Stimulated activated naive CD4-positive, alpha-beta T cell (primary cell): Measurements from ENCODE around the gene SLC39A2.
"Not testable (repeated sequence)": the region's sequence is repeated elsewhere in the genome, so short reads cannot be mapped to it uniquely, and the experiment has no call there.

ENCODE experiments used
- DNase-seq, 6 experiments: peaks; one replicate each; lab custom pipeline; 2025; lab: John Stamatoyannopoulos, UW

Gene SLC39A2

DNA sequence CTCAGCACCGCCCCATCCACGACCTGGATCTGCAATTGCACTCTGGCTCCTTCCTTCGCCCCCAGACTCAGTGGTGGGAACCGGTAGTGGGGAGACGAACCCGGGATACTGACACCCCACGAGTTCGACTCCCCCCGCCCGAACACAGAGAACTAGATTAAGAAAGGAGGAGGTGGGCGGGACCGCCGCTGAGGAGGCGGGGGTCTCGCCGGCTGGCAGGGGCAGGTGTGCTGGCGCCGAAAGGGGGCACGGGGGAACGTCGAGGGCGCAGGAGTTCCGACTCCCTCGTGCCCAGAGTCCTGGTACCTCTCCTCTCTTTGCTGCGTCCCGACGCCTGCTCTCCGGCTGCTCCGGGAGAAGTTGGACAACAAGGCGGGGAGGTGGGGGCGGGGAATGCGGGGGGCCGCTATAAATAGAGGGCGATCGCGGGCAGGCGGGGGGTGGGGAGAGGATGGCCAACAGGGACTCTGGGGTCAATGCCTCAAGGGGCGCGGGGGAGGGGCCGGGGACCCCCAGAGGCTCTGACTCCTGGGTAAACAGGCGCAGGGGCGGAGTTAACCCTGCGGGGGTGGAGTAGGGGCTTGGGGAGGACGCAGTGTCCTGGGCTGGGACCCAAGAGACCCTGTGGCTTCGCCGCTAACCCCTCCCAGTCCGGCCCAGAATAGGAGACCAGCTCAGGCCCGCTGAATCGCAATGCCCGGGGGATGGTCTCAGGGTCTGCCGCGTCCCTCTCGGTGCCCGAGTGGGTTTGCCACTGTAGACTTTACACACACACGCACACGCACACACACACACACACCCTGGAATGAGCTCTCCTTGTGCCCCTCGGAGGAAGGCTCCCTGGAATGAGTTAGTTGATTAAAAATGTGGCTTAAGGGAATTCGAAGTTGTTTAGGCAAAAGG lies 26.5 kb downstream of the SLC39A2 start:
- DNase-seq, result peak in 1 of 6 experiments; percentile 16

GRCh38 chr14:21026274-21026987 lies 27.3 kb downstream of the SLC39A2 start:
- DNase-seq, result no peak

DNA sequence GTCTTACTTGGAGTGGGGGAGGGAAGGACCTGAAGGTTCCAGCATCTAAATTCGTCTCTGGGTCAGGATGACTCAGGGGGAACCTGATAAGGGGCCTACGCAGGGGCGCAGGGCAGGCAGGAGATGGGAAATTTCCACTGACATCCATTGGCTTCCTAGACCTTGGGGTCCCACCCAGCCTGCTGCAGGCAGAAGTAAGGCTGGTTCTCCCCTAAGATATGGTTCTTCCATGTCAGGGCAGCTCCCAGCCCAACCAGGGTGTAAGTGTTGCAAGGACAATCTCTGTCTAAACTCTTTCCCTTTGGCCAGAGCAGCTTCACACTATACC lies 27.9 kb downstream of the SLC39A2 start:
- DNase-seq, result no peak

DNA sequence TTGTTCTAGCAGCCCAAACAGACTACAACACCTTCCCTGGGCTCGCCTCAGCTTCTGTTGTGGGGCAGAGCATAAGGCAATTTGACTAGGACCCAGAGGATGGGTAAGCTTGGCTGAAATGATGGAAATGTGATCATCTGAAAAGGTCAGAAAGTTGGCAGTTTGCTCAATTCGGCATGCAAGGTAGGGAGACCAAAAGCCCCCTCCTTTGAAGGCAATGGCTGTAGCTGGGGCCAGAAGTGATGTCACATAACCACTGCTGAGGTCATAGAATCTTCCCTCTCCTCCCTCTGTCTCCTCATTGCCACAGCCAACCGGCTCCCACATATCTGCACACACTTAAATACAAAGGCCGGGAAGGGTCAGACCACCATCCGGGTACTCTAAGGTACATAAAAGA lies 30.8 kb downstream of the SLC39A2 start, which contains the start of gene TPPP2:
TSS of gene TPPP2 (plus strand) at position 301 of the 400 bp plus-strand sequence. CDS start 365 bp downstream, outside the sequence.
- DNase-seq, result no peak

- no peak for DNase-seq
These were observed 31.4 kb downstream of the SLC39A2 start for GRCh38 chr14:21030531-21030930.

- no peak for DNase-seq
These were observed 33.4 kb downstream of the SLC39A2 start for GRCh38 chr14:21032326-21033132.

GRCh38 chr14:21033133-21033698 lies 34.1 kb downstream of the SLC39A2 start:
- DNase-seq, result no peak

- no peak for DNase-seq
These were observed 35.6 kb downstream of the SLC39A2 start, which contains the start of gene RNASE13 for GRCh38 chr14:21034707-21035106. Gene RNASE13 (minus strand): TSS chr14:21034807. CDS start chr14:21034288, 519 bp downstream.

DNA sequence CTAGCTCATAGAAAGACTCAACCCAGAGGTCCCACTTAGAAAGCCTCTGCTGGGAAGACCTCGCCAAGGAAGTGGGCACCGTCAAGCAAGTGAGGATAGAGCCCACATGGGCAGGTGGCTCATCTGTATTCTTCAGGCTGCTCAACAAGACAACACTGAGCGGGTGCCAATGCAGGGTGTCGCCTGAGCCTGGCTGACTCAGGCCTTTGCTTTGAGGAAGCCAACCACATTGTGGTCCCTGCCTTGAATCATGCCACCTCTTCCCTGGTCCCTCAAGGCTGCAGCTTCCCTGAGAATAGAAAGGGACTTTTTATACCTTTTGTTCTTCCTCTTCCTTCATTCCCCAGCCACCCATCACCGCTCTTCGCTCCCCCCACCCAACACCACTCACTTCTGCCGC lies 37.7 kb downstream of the SLC39A2 start:
- DNase-seq, result no peak

DNA sequence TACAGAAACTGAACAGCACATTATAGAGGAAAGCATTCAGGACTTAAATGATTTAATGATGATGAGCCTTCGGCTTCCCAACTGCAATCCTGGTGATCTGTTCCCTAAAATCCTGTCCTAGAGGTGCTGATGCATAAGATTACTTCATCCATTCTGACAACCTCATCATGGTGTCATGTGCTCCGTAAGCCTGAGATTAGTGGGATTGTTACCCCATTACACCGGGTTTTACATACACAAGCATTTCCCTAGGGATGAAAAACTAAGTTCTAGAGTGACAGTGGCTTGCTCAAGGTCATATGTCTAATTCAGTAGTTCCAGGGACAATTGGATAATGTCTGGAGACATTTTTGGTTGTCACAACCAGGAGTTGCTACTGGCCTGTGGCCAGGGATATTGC lies 38.1 kb downstream of the SLC39A2 start:
- DNase-seq, result no peak

- DNase-seq, result no peak
These were observed 39.6 kb downstream of the SLC39A2 start for GRCh38 chr14:21038441-21039422.

GRCh38 chr14:21039585-21040369 lies 40.7 kb downstream of the SLC39A2 start:
- peak in 5 of 6 experiments; percentile 12 to 48 (median 17) for DNase-seq

DNA sequence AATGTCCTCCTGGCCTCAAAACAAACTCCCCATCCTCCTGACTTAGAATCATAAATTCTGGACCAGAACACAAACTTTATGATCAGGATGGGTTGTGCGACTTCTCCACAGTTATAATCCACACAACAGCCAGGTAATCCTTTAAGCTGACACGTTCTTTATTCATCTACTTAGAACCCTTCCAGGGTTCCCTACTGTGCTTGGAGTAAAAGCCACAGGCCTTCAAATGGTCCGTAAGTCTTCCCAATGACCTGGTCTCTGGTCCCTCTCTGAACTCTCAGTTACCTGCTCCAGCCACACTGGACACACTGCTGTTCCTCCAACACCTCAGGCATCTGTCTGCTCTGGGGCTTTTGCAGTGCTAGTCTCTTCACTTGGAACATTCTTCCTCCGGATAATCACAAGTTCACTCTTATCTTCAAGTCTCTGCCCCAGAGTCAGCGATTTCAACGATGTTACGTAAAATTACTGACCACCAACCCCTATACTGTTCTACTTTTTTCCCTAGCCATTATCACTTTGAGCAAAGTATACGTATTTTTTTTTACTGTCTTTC lies 41.4 kb downstream of the SLC39A2 start:
- DNase-seq, result no peak

DNA sequence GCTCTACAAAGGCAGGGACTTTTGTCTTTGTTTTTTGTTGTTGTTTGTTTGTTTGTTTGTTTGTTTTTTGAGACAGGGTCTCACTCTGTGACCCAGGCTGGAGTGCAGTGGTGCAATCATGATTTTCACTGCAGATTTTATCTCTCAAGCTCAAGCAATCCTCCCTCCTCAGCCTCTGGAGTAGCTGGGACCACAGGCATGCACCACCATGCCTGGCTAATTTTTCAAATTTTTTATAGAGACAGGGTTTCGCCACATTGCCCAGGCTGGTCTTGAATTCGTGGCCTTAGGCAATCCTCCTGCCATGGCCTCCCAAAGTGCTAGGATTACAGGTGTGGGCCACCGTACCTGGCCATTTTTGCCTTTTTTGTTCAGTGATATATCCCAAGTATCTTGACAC lies 41.8 kb downstream of the SLC39A2 start:
- DNase-seq, result not testable (repeated sequence)

DNA sequence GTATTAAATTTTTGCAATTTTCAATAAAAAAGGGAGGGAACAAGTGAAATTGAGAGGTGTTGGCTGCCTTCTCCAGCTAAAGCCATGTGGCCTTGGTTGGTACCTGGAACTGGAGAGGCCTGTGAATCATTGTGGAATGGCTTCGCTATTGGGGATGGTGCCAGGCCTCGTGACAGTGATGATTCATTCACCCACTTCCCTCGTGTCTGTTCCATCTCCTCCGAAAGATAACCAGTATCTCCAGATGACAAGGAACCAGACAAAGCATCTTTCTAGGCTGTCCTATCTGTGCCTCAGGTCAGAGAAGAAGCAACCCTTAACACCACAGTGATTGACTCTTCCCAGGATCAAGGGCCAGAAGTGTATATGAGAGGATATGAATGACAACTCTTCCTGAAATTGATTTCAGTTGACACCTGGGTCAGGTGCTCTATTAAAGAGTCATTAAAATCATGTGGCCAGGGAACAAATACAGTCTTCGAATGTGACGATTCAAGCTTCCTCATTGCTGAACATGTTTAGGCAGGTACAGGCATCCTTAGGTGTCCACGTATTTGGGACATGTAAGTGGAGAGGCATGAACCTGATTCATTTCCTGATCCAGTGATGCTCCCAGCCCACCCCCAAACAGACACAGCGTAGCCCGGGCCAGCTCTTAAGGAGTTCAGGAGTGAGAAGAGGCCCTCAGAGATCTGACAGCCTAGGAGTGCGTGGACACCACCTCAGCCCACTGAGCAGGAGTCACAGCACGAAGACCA lies 42.8 kb downstream of the SLC39A2 start, which contains the start of gene RNASE7:
TSS of gene RNASE7 (plus strand) at position 687 of the 758 bp plus-strand sequence. CDS start 631 bp downstream, outside the sequence.
- DNase-seq, result no peak

- no peak for DNase-seq
These were observed 43.8 kb downstream of the SLC39A2 start for GRCh38 chr14:21042918-21043317.

DNA sequence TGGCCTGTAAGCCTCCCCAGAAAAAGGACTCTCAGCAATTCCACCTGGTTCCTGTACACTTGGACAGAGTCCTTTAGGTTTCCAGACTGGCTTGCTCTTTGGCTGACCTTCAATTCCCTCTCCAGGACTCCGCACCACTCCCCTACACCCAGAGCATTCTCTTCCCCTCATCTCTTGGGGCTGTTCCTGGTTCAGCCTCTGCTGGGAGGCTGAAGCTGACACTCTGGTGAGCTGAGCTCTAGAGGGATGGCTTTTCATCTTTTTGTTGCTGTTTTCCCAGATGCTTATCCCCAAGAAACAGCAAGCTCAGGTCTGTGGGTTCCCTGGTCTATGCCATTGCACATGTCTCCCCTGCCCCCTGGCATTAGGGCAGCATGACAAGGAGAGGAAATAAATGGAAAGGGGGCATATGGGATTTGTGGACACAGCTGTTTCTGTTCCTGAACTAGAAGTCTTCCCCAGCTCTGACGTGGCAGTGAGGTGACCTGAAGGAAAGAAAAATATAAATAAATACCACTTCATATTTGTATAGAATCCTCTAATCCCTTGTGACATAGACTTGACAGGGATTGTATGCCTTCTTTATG lies 44.4 kb downstream of the SLC39A2 start:
- no peak for DNase-seq

- no peak for DNase-seq
These were observed 45.0 kb downstream of the SLC39A2 start for GRCh38 chr14:21043974-21044618.
